IPS-20b (cell line): ENCODE results near the gene FAM222A.
"Not testable (repeated sequence)": the region's sequence is repeated elsewhere in the genome, so short reads cannot be mapped to it uniquely, and the experiment has no call there.

Source experiments
- H3K27ac ChIP-seq: one replicate; pipeline ENCODE4 v1.5.1; 2013; ENCODE audit warnings: low read length
- H3K27me3 ChIP-seq: 2 replicates; pipeline ENCODE4 v1.6.1; 2013; ENCODE audit warnings: mild to moderate bottlenecking, low read length, inconsistent platforms; ENCODE audit not compliant: insufficient read depth
- H3K36me3 ChIP-seq: 2 replicates; pipeline ENCODE4 v1.6.1; 2013; ENCODE audit warnings: low read depth, mild to moderate bottlenecking, inconsistent platforms, low read length, moderate library complexity; ENCODE audit not compliant: insufficient read depth
- H3K4me1 ChIP-seq: 2 replicates; pipeline ENCODE4 v1.6.1; 2013; ENCODE audit warnings: mild to moderate bottlenecking, control low read depth, inconsistent platforms, low read length, moderate library complexity; ENCODE audit not compliant: insufficient read depth
- H3K4me3 ChIP-seq: 2 replicates; pipeline ENCODE4 v1.5.1; 2013; ENCODE audit warnings: mild to moderate bottlenecking, low read length, inconsistent platforms
- H3K9ac ChIP-seq: 2 replicates; pipeline ENCODE4 v1.6.1; 2013; ENCODE audit warnings: low read depth, mild to moderate bottlenecking, inconsistent platforms, low read length, moderate library complexity
- H3K9me3 ChIP-seq: 2 replicates; pipeline ENCODE4 v1.6.1; 2013; ENCODE audit warnings: mild to moderate bottlenecking, low read depth, low read length, inconsistent platforms; ENCODE audit not compliant: insufficient read depth

FAM222A gene

DNA sequence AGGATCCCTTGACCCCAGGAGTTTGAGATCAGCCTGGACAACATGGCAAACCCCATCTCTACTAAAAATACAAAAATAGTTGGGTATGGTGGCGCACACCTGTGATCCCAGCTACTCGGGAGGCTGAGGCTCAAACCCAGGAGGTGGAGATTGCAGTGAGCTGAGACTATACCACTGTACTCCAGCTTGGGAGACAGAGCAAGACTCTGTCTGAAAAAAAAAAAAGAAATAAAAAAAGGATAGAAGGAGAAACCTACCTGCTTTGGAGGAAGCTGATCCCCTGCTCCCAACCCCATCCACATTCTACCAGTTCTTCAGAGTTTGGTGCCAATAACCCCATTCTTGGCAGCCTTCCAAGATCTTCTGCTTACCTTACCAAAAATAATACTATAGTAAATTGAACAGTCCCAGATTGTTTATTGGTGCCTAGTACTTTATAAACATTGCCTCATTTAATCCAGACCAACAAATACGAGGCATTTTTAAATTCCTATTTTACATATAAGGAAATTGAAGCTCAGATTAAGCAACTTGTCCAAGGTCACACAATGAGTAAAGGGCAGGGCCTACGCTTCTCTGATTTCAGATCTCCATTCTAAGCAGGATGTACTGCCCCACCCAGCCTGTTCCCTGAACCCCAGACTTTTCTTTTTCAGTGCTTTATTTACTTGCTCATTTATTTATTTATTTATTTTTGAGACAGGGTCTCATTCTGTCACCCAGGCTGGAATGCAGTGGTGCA, 33.2 kb upstream of the FAM222A start:
- no peaks in the 10 kb centered on the region for H3K36me3 ChIP-seq
- no peaks in the 10 kb centered on the region for H3K9me3 ChIP-seq
- H3K27me3 ChIP-seq, result peaks cover 18% of the 10 kb centered on the region; the same call in 1 of the 2 replicates
- H3K4me3 ChIP-seq, result no peak overlapping the region
- no peaks in the 10 kb centered on the region; the same call in 1 of the 2 replicates for H3K4me1 ChIP-seq
- no peak overlapping the region for H3K27ac ChIP-seq
- H3K9ac ChIP-seq, result no peak overlapping the region

DNA sequence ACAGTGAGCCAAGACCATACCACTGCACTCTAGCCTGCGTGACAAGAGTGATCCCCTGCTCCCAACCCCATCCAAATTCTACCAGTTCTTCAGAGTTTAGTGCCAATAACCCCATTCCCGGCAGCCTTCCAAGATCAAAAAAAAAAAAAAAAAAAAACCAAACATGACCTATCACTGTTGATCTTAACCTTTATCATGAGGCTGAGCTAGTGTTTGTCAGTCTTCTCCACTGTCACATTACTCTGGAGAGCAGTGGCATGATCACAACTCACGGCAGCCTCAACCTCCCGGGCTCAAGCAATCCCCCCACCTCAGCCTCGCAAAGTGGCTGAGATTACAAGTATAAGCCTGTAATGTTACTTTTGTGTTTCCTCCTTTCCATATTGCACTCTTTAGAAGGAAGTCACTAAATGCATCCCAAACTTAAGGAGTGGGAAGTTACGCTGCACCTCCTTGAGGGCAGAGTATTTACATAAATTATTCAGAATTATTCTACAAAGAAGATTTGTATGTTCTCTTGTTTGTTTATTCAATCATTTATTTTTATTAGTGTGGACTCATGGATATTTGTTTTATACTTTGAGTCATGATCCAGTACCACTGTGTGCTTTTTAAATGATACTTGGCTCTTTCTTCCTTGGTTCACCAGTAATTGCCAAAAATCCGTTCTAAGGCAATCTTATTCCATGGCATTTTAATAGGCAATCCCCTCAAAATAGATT, 31.5 kb upstream of the FAM222A start:
- H3K4me1 ChIP-seq, result no peaks in the 10 kb centered on the region; the same call in 1 of the 2 replicates
- peaks cover 18% of the 10 kb centered on the region for H3K27me3 ChIP-seq
- no peaks in the 10 kb centered on the region for H3K36me3 ChIP-seq
- H3K4me3 ChIP-seq, result no peak overlapping the region
- H3K27ac ChIP-seq, result no peak overlapping the region
- H3K9ac ChIP-seq, result no peak overlapping the region
- H3K9me3 ChIP-seq, result no peaks in the 10 kb centered on the region

- Histone ChIP-seq H3K4me3 (no peak overlapping the region), H3K9me3 (no peaks in the 10 kb centered on the region), H3K9ac (no peak overlapping the region), H3K27me3 (peaks cover 18% of the 10 kb centered on the region), H3K27ac (no peak overlapping the region), H3K36me3 (no peaks in the 10 kb centered on the region), H3K4me1 (no peaks in the 10 kb centered on the region; the same call in 1 of the 2 replicates)
Measured at GRCh38 chr12:109682708-109683060, 30.9 kb upstream of the FAM222A start.

- no peak overlapping the region for H3K9ac ChIP-seq
- no peak overlapping the region for H3K4me3 ChIP-seq
- no peak overlapping the region for H3K27ac ChIP-seq
- H3K9me3 ChIP-seq, result no peaks in the 10 kb centered on the region
- peaks cover 16% of the 10 kb centered on the region for H3K27me3 ChIP-seq
- H3K36me3 ChIP-seq, result no peaks in the 10 kb centered on the region
- no peaks in the 10 kb centered on the region; the same call in 1 of the 2 replicates for H3K4me1 ChIP-seq
Measured at GRCh38 chr12:109683316-109683715, 30.3 kb upstream of the FAM222A start.

DNA sequence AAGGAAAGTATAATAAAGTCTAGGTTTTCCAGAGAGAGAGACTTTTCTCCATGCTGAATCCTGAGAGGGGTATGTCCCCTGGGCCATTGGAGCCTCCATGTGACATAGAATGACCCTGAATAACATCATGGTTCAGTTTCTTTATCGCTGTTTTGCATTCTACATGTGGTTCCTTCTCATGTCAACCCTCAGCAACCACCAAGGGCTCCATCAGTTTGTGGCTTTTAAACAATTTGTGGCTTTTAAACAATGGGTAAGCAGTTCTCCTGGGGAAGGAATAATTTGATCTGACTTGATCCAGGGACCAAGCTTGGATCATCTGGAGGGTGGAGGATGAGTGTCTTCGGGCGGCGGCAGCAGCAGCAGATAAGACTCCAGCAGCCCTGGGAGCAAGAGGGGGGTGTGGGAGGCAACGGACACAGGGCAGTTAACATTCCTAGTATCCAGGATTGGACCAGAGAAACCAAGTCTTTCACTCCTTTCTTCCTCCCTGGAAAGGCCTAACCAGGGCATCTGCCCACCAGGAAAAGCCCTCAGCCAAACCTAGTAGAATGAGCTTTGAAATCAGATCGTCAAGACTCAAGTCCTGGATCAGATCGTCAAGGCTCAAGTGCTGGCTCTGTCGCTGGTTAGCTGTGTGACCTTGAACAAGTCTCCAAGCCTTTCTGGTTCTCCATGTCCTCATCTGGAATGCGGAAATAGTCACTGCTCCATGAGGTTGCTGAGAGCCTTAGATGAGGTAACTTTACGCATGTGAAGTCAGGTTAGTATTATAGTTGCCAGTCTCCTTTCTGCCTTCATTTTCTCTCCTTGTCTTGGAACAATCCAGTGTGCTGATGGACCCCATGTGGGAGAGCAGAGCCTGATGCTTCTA, 27.8 kb upstream of the FAM222A start:
- H3K27me3 ChIP-seq, result peaks cover 4% of the 10 kb centered on the region; the same call in 1 of the 2 replicates
- H3K9ac ChIP-seq, result no peak overlapping the region
- H3K36me3 ChIP-seq, result no peaks in the 10 kb centered on the region
- no peak overlapping the region for H3K27ac ChIP-seq
- no peaks in the 10 kb centered on the region for H3K9me3 ChIP-seq
- no peaks in the 10 kb centered on the region for H3K4me1 ChIP-seq
- no peak overlapping the region for H3K4me3 ChIP-seq

DNA sequence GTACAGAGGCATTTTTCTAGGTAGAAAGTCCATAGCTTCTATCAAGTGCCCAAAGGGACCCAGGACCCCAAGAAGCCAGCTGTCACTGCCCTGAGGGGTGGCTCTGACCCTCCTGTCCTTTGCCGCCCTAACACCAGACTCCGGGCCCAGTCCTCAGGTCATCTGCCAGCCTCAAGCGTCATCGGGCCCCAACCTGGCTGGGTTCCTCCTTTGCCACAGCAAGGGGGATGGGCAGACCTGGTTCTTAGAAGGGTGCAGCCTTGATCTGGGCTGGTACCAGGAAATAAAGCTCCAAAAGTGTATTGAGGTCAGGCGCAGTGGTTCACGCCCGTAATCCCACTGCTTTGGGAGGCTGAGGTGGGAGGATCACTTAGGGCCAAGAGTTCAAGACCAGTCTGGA, 27.1 kb upstream of the FAM222A start:
- Histone ChIP-seq H3K9ac (no peak overlapping the region), H3K9me3 (no peaks in the 10 kb centered on the region), H3K27ac (no peak overlapping the region), H3K27me3 (peaks cover under 1% of the 10 kb centered on the region; the same call in 1 of the 2 replicates), H3K4me1 (no peaks in the 10 kb centered on the region), H3K4me3 (no peak overlapping the region), H3K36me3 (no peaks in the 10 kb centered on the region)

GRCh38 chr12:109687250-109687649, 26.4 kb upstream of the FAM222A start:
- H3K9ac ChIP-seq, result no peak overlapping the region
- no peaks in the 10 kb centered on the region for H3K4me1 ChIP-seq
- no peaks in the 10 kb centered on the region for H3K36me3 ChIP-seq
- H3K27me3 ChIP-seq, result no peaks in the 10 kb centered on the region; the same call in 1 of the 2 replicates
- no peaks in the 10 kb centered on the region for H3K9me3 ChIP-seq
- no peak overlapping the region for H3K4me3 ChIP-seq
- no peak overlapping the region for H3K27ac ChIP-seq

DNA sequence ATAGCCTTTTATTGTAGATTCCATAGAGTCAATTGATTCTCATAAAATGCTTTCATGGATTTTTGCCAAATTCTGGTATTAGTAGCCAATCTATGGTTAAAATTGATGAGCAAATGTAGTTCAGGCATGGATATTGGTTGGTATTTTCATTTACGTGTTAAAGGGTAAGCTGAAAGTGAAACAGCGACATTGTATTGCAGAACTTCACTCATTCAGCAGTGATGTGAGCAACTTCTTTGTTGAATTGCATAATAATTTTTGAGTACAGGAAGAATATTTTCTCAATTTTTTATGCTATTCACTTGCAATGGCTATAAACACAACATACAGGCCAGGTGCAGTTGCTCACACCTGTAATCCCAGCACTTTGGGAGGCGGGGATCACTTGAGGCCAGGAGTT, 24.2 kb upstream of the FAM222A start:
- H3K27me3 ChIP-seq, result no peaks in the 10 kb centered on the region; the same call in 1 of the 2 replicates
- no peak overlapping the region for H3K9ac ChIP-seq
- H3K27ac ChIP-seq, result no peak overlapping the region
- no peaks in the 10 kb centered on the region for H3K4me1 ChIP-seq
- no peak overlapping the region for H3K4me3 ChIP-seq
- no peaks in the 10 kb centered on the region for H3K36me3 ChIP-seq
- no peaks in the 10 kb centered on the region for H3K9me3 ChIP-seq

GRCh38 chr12:109693160-109693559, 20.5 kb upstream of the FAM222A start:
- Histone ChIP-seq H3K9ac (no peak overlapping the region), H3K27ac (no peak overlapping the region), H3K4me1 (no peaks in the 10 kb centered on the region), H3K4me3 (no peak overlapping the region), H3K9me3 (no peaks in the 10 kb centered on the region), H3K27me3 (no peaks in the 10 kb centered on the region), H3K36me3 (no peaks in the 10 kb centered on the region)

- no peaks in the 10 kb centered on the region for H3K36me3 ChIP-seq
- H3K9ac ChIP-seq, result no peak overlapping the region
- no peak overlapping the region for H3K4me3 ChIP-seq
- no peaks in the 10 kb centered on the region for H3K27me3 ChIP-seq
- no peaks in the 10 kb centered on the region for H3K4me1 ChIP-seq
- no peaks in the 10 kb centered on the region for H3K9me3 ChIP-seq
- no peak overlapping the region for H3K27ac ChIP-seq
Measured at GRCh38 chr12:109693653-109694600, 19.7 kb upstream of the FAM222A start.

- not testable (repeated sequence) for H3K27me3 ChIP-seq, H3K4me1 ChIP-seq, H3K9ac ChIP-seq, H3K4me3 ChIP-seq, H3K27ac ChIP-seq, H3K9me3 ChIP-seq, H3K36me3 ChIP-seq
Measured at GRCh38 chr12:109694629-109695028, 19.0 kb upstream of the FAM222A start.
